Uterus (tissue), 4 donors: ENCODE results near the gene PJVK. TPM values are rescaled to one million over a fixed set of nuclear protein-coding genes. Genes with fewer than 3 reads are reported as not detected.
"Not testable (repeated sequence)": the region's sequence is repeated elsewhere in the genome, so short reads cannot be mapped to it uniquely, and the experiment has no call there.

Source experiments
- DNase-seq, 2 donors: peaks; one replicate each; pipeline ENCODE4 v3.0.0-alpha.2; 2019 to 2020
- H3K27ac ChIP-seq, 2 donors: fragments of 200-600 bp; sonication (generic); 1 replicate in 1 of 2; 2 replicates in 1 of 2; pipeline ENCODE4 v1.5.1; 2016 to 2018
- H3K27me3 ChIP-seq, 2 donors: fragments of 200-600 bp; sonication (generic); one replicate each; pipeline ENCODE4 v1.5.1; 2018 to 2019; ENCODE audit warnings: control low read depth in 1 of 2
- H3K36me3 ChIP-seq, 2 donors: fragments of 200-600 bp; sonication (generic); one replicate each; pipeline ENCODE4 v1.5.1; 2019; ENCODE audit warnings: control low read depth in 1 of 2
- H3K4me1 ChIP-seq, 2 donors: fragments of 200-600 bp; sonication (generic); one replicate each; pipeline ENCODE4 v1.5.1; 2018 to 2019; ENCODE audit warnings: control low read depth in 1 of 2
- H3K4me3 ChIP-seq, 2 donors: fragments of 200-600 bp; sonication (generic); 1 replicate in 1 of 2; 2 replicates in 1 of 2; pipeline ENCODE4 v1.5.1; 2018 to 2019; ENCODE audit warnings: mild to moderate bottlenecking in 1 of 2
- H3K9me3 ChIP-seq, 2 donors: fragments of 200-600 bp; sonication (generic); one replicate each; pipeline ENCODE4 v1.5.1; 2019; ENCODE audit warnings: control low read depth in 1 of 2
- POLR2A ChIP-seq, 2 donors: fragments of 450-650 bp; IDR thresholded peaks; one replicate each; pipeline ENCODE4 v1.6.1; 2016; ENCODE audit warnings: antibody characterized with exemption in 2 of 2, mild to moderate bottlenecking in 1 of 2, moderate library complexity in 1 of 2
- intact Hi-C: fragments of 100-400 bp; cut with DNase I; formaldehyde crosslinking; loops from one replicate; pipeline ENCODE4 v1.15.1; 2023; ENCODE audit warnings: low total_unique reads
- total RNA-seq, 4 donors: library from RNA; depleted of rRNA in 3 of 4; stranded (reverse); fragments of >200 nt in 3 of 4; gene quantifications; one replicate each; pipeline versions ENCODE4 v1.1.0 to v1.2.4, GENCODE V29; 2014 to 2023
- TF ChIP-seq, protein P1 (sequence below), 4 experiments: fragments of 200-600 bp in 2 of 4; fragments of 450-650 bp in 2 of 4; sonication (generic) in 2 of 4; IDR thresholded peaks; one replicate each; pipeline ENCODE4 v1.5.1; 2016 to 2019; ENCODE audit warnings: antibody characterized with exemption in 4 of 4, mild to moderate bottlenecking in 2 of 4, moderate library complexity in 1 of 4
- donor health status: DM: yes; HTN: yes; CAD: no.

The PJVK gene
- total RNA-seq, 4 donors from 2014 or later = 3.8 to 9.4 (median 7.5) TPM; not detected in 1

DNA sequence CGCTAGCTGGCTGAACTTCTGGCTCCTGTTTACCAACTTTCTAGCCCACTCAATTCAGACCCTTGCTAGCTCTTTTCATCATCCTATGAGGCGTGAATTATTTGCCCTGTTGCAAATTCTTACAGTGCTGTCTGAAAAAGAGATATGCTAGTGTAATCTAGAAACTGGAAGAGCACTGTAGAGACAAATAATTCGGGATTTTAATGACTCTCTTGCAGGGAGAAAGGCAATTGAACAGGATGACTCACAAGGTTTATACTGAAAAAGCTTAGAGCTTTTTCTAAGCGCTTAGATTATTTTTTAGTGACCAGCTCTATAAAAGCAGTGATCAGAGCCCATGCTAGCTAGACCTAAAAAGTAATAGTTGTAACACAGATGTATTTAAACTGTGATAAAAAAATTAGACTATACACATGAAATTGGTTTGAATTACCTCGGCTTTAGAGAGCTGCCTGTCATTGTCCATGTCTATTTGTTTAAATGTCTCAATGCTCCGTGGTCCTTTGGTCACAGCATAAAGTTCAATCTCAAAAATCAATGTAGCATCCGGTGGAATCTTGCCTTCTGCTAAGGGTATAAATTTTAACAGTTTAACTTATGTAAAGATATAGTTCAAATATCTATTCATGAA, 18.2 kb downstream of the PJVK start:
- intact Hi-C loops = no loop called here
- no peaks in the 10 kb centered on the region for H3K9me3 ChIP-seq
- H3K4me3 ChIP-seq = no peak overlapping the region
- no peak for DNase-seq
- H3K27ac ChIP-seq = no peak overlapping the region
- no peak for TF ChIP-seq POLR2A (IDR thresholded peaks at IDR 0.05)
- TF ChIP-seq, protein P1, sequence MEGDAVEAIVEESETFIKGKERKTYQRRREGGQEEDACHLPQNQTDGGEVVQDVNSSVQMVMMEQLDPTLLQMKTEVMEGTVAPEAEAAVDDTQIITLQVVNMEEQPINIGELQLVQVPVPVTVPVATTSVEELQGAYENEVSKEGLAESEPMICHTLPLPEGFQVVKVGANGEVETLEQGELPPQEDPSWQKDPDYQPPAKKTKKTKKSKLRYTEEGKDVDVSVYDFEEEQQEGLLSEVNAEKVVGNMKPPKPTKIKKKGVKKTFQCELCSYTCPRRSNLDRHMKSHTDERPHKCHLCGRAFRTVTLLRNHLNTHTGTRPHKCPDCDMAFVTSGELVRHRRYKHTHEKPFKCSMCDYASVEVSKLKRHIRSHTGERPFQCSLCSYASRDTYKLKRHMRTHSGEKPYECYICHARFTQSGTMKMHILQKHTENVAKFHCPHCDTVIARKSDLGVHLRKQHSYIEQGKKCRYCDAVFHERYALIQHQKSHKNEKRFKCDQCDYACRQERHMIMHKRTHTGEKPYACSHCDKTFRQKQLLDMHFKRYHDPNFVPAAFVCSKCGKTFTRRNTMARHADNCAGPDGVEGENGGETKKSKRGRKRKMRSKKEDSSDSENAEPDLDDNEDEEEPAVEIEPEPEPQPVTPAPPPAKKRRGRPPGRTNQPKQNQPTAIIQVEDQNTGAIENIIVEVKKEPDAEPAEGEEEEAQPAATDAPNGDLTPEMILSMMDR (IDR thresholded peaks at IDR 0.05) = no peak
- no peaks in the 10 kb centered on the region for H3K27me3 ChIP-seq
- no peaks in the 10 kb centered on the region for H3K36me3 ChIP-seq
- no peaks in the 10 kb centered on the region for H3K4me1 ChIP-seq

DNA sequence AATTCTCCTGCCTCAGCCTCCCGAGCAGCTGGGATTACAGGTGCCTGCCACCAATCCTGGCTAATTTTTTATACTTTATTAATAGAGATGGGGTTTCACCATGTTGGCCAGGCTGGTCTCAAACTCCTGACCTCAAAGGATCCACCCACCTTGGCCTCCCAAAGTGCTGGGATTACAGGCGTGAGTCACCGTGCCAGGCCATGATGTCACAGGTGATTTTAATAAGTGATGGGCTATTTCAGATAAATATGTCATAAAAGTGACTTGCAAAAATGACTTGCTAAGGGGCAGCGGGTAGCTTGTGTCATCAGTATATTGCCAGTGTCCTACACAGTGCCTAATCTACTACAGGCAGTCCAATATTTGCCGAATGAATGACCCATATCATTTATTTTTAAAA, 20.1 kb downstream of the PJVK start:
- DNase-seq, H3K36me3 ChIP-seq, H3K9me3 ChIP-seq, H3K27me3 ChIP-seq, H3K4me3 ChIP-seq, intact Hi-C loops, H3K27ac ChIP-seq, H3K4me1 ChIP-seq: not testable (repeated sequence)

DNA sequence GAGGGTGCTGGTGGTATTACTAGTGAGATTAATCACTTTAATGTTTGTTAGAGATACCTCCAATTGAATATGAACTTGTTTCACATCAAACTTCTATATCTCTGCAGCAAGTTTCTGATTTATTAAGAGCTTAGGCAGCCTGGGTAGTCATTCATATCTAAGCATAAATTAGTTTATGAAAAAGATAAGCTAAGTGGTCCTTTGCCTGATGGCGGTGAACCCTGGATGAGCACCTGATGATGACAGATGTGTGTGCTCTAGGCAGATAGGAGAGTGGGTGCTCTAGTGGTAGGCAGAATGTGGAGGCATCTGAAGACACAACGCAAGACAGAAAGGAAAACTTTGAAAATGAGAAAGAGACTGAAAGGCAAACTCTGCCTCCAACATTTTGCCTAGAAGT, 22.2 kb downstream of the PJVK start:
- Histone ChIP-seq H3K4me1 (peaks cover 0 to 7% of the 10 kb centered on the region in 2 donors), H3K9me3 (no peaks in the 10 kb centered on the region), H3K36me3 (no peaks in the 10 kb centered on the region), H3K27ac (no peak overlapping the region), H3K27me3 (no peaks in the 10 kb centered on the region), H3K4me3 (no peak overlapping the region)
- TF ChIP-seq, protein P1 (IDR thresholded peaks at IDR 0.05) = no peak
- TF ChIP-seq POLR2A (IDR thresholded peaks at IDR 0.05) = no peak
- DNase-seq = no peak
- intact Hi-C loops = no loop called here

DNA sequence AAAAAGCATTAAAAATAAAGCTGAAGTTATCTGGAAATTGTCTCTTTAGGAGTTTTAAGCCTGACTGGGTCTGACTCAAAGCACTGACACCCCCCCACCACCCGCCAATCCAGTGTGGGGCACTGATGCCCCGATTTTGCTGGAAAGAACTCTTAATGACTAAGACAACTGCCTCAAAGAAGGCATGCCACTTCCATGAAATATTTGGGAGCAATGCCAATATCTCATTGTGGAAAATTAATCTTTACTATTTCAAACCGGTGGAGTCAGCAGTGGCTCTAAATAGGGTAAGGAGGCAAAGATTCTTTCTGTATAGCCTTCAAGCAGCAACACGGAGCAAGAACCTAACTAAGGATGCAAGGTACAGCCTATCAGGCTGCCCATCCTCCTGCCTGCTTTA, 22.8 kb downstream of the PJVK start:
- H3K9me3 ChIP-seq = no peaks in the 10 kb centered on the region
- peaks cover 0 to 7% of the 10 kb centered on the region in 2 donors for H3K4me1 ChIP-seq
- H3K27me3 ChIP-seq = no peaks in the 10 kb centered on the region
- TF ChIP-seq, protein P1 (IDR thresholded peaks at IDR 0.05) = no peak
- no peak for TF ChIP-seq POLR2A (IDR thresholded peaks at IDR 0.05)
- no peak overlapping the region for H3K27ac ChIP-seq
- DNase-seq = no peak
- no peak overlapping the region for H3K4me3 ChIP-seq
- intact Hi-C loops = no loop called here
- H3K36me3 ChIP-seq = no peaks in the 10 kb centered on the region

DNA sequence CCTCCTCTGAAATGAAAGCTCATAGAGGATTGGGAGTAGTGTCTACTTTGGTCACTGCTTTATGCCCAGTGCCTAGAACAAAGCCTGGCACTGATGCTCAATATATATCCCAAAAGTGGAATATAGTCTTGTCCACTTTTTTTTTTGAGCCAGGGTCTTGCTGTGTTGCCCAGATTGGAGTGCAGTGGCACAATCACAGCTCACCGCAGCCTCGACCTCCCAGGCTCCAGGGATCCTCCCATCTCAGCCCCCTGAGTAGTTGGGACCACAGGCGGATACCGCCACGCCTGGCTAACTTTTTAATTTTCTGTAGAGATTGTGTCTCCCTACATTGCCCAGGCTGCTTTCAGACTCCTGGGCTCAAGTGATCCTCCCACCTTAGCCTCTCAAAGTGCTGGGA, 23.4 kb downstream of the PJVK start:
- DNase-seq = no peak
- Histone ChIP-seq H3K36me3 (no peaks in the 10 kb centered on the region), H3K27me3 (no peaks in the 10 kb centered on the region), H3K4me3 (no peak overlapping the region), H3K27ac (no peak overlapping the region), H3K9me3 (no peaks in the 10 kb centered on the region), H3K4me1 (peaks cover 0 to 7% of the 10 kb centered on the region in 2 donors)
- TF ChIP-seq, protein P1 (IDR thresholded peaks at IDR 0.05) = no peak
- TF ChIP-seq POLR2A (IDR thresholded peaks at IDR 0.05) = no peak
- intact Hi-C loops = no loop called here

DNA sequence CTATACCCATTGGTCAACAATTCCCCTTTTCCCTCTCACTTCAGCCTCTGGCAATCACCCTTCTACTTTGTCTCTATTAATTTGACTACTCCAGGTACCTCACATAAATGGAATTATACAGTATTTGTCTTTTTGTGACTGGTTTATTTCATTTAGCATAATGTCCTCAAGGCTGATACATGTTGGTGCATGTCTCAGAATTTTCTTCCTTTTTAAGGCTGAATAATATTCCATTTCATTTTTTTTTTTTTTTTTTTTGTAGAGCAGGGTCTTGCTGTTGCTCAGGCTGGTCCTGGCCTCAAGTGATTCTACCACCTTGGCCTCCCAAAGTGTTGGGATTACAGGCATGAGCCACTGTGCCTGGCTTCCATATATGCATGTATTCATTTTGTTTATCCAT, 25.3 kb downstream of the PJVK start:
- H3K27ac ChIP-seq = no peak overlapping the region
- no peaks in the 10 kb centered on the region for H3K36me3 ChIP-seq
- DNase-seq = no peak
- H3K9me3 ChIP-seq = no peaks in the 10 kb centered on the region
- TF ChIP-seq POLR2A (IDR thresholded peaks at IDR 0.05) = no peak
- TF ChIP-seq, protein P1 (IDR thresholded peaks at IDR 0.05) = no peak
- intact Hi-C loops = no loop called here
- H3K4me1 ChIP-seq = peaks cover 0 to 7% of the 10 kb centered on the region in 2 donors
- no peak overlapping the region for H3K4me3 ChIP-seq
- H3K27me3 ChIP-seq = no peaks in the 10 kb centered on the region
